ENCODE results near the gene TMEM120A.
A peak's percentile ranks its signal among the peaks of the same experiment; 100 is the strongest.
"Not testable (repeated sequence)": the region's sequence is repeated elsewhere in the genome, so short reads cannot be mapped to it uniquely, and the experiment has no call there.

TMEM120A gene

GRCh38 chr7:75994388-75995051 lies at the start of gene TMEM120A:
Gene TMEM120A (minus strand): TSS chr7:75994595. CDS start chr7:75994570, 25 bp downstream.
- peak; percentile 93 for DNase-seq

DNA sequence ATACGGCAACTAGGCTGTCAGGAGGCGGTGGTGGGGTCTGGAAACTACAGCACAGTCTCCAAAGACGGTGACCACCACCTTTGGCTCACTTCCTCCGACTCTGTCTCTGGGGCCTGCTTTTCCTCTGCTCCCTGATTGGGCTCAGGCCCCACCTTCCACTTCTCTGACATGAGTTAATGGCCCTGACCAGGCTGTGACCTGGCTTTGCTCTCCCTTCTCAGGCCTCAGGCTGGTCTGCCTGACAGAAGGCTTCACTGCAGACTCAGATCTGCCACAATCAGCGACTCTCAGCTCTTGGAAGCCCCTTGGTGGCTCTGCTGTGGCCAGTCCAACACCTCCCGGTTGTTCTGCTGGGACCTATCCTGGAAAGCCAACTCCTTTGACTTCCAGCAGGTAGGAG lies 45.7 kb upstream of the TMEM120A start:
- DNase-seq = no peak

DNA sequence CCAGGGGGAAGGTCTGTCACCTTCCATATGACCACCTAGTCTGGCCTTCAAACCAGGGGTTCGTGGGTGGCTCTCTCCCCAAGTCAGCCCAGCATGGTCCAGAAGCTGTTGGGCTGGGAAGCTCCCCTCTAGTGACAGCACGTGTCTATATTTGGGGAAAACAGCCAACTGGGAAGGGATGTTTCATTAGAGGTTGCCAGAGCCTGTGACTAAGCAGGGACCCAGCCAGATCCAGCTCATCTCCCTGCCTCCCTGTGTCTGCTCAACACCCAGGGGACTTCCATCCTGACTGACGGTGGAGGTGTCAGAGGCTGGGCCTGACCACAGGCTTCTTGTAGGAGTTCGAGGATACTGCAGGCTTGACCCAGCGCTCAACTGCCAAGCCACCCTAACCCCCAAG lies 42.9 kb upstream of the TMEM120A start:
- no peak for DNase-seq

DNA sequence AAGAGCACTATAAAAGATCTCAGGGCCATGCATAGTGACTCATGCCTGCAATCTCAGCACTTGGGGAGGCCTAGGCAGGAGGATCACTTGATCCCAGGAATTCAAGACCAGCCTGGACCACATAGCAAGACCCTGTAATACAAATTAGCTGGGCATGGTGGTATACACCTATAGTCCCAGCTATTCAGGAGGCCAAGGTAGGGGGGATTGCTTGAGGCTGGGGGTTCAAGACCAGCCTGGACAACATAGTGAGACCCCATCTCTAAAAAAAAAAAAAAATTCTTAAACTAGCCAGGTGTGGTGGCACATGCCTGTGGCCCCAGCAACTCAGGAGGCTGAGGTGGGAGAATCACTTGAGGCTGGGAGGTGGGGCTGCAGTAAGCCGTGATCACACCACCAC lies 37.6 kb upstream of the TMEM120A start:
- DNase-seq = no peak

- not testable (repeated sequence) for DNase-seq
Measured at GRCh38 chr7:76029682-76030081, 35.3 kb upstream of the TMEM120A start.

GRCh38 chr7:76023002-76023401 lies 28.6 kb upstream of the TMEM120A start:
- DNase-seq = no peak

GRCh38 chr7:76022026-76022780 lies 27.8 kb upstream of the TMEM120A start:
- no peak for DNase-seq

- DNase-seq = peak; percentile 71
Measured at GRCh38 chr7:76020031-76020714, 25.8 kb upstream of the TMEM120A start.

DNA sequence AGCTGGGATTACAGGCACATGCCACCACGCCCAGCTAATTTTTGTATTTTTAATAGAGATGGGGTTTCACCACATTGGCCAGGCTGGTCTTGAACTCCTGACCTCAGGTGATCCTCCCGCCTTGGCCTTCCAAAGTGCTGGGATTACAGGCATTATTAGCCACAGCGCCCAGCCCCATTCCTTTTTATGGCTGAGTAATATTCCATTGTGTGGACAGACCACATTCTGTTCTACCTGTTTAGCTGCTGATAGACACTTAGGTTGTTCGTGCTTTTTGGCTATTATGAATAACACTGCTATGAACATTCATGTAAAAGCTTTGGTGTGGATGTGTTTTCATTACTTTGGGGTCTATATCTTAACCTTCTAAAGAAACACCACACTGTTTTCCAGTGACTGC lies 24.1 kb upstream of the TMEM120A start:
- not testable (repeated sequence) for DNase-seq

DNA sequence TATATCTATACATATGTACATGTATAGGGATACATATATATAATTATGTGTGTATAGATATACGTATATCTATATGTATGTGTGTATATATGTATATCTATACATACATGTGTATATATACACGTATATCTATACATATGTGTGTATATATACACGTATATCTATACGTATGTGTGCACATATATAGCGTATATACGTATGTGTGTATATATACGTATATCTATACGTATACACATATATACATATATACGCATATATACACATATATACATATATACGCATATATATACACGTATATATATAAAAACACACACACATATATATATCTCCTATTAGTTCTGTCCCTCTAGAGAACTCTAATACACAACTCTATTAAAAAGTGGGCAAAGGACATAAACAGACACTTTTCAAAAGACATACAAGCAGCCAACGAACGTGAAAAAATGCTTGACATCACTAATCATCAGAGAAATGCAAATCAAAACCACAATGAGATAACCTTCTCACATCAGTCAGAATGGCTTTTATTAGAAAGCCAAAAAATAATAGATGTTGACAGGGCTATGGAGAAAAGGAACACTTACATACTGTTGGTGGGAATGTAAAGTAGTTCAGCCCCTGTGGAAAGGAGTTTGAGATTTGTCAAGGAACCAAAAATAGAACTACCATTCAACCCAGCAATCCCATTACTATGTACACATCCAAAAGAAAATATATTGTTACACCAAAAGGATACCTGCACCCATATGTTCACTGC lies 22.0 kb upstream of the TMEM120A start:
- no peak for DNase-seq

DNA sequence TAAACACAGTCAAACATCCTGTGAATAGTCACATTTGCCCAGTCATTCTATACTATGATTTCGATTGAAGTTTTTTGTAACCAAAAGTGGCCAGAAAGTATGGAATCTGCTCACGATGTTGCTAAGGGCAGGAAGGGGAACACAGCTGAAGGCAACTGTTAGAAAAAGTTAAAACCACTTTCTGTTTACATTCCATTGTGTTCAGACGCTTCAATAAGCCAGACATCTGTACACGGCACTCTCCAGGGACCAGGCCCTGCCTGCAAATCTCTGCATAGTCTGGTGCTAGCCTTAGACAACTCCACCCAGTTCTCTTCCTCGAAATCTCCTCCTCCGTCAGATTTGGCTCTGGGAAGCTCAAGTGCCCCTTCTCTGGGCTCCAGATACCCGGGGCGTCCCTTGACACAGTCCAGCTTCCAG lies 17.1 kb upstream of the TMEM120A start:
- DNase-seq = no peak

DNA sequence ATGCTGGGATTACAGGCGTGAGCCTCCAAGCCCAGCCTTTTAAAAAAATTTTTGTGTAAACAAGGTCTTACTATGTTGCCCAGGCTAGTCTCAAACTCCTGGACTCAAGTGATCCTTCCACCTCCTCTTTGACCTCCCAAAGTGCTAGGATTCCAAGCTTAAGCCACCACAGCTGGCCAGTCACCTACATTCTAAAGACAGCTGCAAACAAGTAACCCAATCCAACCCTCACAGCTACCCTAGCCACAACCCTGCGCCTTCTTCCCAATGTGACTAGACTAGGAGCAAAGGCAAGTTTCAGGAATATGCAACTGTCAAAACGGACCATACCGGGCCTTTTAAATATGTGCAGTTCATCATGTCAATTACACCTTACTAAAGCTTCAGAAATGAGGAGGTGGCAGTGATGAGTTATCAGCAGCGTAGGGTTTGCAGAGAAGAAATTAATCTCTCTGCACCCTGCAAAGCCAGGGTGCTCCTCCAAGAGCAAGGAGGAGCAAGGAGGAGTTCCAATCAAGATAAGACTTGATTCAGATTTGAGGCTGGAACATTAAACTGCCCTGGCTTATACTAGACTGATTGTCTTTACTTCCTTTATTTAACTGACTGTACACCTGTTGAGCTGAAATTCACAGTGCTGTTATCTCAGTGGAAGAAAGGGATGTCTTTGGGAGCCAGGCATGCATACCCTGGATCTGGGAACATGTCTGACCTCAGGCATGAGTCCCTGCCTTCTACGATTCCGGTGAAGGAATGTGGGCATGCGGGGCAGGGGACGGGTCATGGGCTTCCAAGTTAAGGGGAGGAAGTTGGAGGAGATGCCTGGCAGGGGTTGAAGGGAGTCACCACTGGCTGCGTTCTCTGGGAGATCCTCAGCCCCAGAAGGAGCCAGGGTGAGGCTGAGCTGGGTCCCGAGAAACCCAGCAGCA lies 15.5 kb upstream of the TMEM120A start:
- no peak for DNase-seq

DNA sequence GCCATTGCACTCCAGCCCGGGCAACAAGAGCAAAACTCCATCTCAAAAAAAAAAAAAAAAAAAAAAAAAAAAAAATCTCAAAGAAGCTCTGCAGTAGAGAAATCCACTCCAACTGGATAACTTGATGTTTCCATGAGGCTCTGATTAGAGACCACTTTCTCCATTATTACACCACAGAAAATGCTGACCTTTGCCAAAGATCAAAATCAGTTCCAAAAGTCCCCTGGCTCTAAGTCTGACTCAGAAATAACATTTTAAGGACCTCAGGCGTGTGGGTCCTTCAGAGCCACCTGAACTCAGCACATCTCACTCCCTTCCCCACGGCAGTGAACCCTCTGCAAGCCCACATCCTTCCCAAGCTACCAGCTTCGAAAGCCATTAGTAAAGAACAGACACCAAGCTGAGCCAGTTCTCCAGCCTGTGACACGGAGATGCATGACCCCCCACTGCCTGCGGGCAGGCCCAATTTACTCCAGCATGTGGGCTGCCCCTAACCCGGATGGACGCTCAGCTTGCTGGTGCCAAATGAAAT lies 13.8 kb upstream of the TMEM120A start:
- no peak for DNase-seq

DNA sequence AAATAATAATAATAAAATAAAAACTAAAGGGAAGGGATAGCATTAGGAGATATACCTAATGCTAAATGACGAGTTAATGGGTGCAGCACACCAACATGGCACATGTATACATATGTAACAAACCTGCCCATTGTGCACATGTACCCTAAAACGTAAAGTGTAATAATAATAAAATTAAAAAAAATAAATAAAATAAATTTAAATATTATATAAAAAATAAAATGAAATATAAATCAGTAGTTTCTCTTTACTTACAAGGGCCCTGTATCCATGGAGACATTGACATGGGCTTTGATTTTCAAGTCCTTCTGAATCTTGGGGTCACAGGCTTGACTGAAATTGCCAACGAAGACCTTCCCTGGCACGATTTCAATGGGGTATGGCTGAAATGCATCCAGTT lies 10.6 kb upstream of the TMEM120A start:
- not testable (repeated sequence) for DNase-seq

GRCh38 chr7:76003351-76003750 lies 9.0 kb upstream of the TMEM120A start:
- DNase-seq = no peak

DNA sequence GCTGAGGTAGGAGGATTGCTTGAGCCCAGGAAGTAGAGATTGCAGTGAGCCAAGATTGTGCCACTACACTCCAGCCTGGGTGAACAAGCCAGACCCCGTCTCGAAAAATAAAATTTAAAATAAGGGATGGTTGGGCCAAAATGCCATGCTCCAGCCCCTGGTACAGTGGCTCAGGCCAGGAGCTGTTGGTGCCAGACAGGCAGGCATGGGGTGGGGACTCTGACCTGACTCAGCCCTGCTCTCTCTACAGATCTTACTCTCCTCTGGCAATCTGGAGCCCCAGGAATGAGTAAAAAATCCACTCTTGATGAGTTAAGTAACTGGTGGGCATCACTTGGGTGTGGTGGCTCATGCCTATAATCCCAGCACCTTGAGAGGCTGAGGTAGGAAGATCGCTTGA lies 8.4 kb upstream of the TMEM120A start:
- no peak for DNase-seq

- DNase-seq = no peak
Measured at GRCh38 chr7:76002139-76002538, 7.7 kb upstream of the TMEM120A start.

GRCh38 chr7:76000566-76000965 lies 6.2 kb upstream of the TMEM120A start:
- DNase-seq = no peak

- no peak for DNase-seq
Measured at GRCh38 chr7:75998038-75998437, 3.6 kb upstream of the TMEM120A start.

GRCh38 chr7:75996476-75996875 lies 2.1 kb upstream of the TMEM120A start:
- DNase-seq = no peak

- DNase-seq = no peak
Measured at GRCh38 chr7:75995996-75996395, 1.6 kb upstream of the TMEM120A start.

GRCh38 chr7:75995052-75995471 lies 667 bp upstream of the TMEM120A start:
- DNase-seq = no peak
